HG03565 (cell line): ENCODE data around the gene ZFYVE28.

ENCODE experiments used
- ATAC-seq: cut with Tn5 transposase; IDR thresholded peaks from one replicate; pipeline ENCODE4 v1.9.1; 2021; ENCODE audit warnings: mild to moderate bottlenecking, moderate library complexity; ENCODE audit not compliant: unreplicated experiment

ZFYVE28 gene

DNA sequence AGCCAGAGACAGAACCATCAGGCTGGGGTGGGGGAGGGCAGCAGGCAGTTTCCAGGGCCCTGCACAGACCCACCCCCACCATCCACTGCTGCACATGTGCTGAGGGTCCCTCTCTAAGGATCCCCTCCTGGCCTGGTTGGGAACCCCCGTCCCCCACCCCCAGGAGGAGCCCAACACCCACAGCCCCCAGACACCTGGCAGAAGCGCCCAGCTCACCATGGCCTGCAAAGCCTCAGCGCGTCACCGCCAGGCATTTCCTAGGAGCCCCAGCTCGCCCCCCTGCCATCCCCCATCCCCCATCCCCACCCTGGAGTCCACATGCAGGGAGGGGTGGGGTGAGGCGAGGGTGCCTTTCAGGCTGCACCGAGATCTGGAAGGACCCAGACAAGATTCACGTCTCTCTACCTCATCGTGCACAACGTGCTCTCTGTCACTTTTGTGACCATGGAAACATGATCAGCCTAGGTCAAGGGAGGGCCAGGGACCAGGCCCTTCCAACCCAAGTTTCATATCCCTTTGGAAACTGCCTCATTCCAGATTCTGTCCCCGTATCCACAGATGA lies 165.8 kb downstream of the ZFYVE28 start:
- no peak for ATAC-seq

DNA sequence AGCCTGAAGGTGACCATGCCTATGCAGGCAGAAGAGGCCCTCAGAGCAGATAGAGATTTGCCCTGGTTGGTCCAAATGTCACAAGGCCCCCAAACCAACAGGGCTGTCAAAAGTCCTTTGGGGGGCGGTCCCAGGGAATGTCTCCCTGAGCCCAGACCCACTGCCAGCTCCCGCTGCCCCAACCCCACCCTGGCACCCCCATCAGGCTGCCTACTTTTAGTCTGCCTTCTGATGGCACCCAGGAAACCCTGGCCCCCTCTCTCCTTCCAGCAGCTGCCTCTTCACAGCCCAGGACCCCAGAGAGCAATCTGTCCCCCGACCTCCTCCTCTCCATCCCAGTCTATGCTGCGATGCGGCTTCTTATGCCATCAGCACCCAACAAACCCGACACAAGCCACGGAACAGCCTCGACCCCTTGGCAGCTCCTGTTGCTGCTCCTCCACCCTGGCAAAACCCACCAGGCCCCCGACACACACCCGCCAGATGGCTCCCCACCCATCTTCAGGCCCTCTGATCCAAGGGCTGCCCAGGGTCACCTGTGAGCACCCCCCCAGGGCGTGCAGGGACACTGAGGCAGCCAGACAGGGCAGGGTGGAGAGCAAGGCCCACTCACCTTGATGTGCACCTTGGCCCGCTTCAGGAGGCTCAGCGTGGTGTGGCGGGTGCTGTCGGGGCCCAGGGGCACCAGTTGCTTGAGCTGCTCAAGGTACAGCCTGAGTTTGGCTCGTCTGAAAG lies 166.5 kb downstream of the ZFYVE28 start:
- no peak for ATAC-seq

DNA sequence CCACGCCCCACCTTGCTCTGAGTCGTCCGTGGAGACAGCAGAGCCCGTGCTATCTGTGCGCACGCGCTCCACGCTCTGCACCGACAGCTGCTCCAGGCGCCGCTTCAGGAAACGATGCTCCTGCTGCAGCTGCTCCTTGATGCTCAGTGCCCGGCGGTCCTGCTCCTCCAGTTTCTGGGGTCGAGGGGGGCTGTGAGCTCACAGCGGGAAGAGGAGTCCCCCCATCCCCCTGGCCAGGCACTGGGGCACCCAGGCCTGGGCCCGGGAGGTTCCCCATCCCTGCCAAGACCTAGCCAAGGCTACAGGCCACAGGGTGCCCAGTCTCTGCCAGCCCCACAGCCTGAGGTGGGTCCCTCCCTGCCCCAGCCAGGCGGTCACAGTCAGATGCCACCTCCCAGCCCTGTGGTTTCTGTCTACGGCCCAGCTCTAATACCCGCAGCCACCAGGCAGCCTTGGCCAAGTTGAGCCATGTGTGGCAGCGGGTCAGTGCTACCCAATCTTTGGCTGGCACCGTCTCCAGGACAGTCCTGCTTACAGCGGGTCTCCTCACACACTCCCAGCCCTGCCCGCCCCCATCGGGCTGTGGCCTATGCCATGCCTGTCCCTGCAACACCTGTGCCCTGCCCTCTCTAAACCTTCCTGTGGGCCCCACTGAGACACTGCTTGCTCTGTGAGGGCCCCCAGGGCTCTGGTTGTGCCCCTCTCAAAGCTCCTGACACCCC lies 167.2 kb downstream of the ZFYVE28 start:
- ATAC-seq, result no peak

DNA sequence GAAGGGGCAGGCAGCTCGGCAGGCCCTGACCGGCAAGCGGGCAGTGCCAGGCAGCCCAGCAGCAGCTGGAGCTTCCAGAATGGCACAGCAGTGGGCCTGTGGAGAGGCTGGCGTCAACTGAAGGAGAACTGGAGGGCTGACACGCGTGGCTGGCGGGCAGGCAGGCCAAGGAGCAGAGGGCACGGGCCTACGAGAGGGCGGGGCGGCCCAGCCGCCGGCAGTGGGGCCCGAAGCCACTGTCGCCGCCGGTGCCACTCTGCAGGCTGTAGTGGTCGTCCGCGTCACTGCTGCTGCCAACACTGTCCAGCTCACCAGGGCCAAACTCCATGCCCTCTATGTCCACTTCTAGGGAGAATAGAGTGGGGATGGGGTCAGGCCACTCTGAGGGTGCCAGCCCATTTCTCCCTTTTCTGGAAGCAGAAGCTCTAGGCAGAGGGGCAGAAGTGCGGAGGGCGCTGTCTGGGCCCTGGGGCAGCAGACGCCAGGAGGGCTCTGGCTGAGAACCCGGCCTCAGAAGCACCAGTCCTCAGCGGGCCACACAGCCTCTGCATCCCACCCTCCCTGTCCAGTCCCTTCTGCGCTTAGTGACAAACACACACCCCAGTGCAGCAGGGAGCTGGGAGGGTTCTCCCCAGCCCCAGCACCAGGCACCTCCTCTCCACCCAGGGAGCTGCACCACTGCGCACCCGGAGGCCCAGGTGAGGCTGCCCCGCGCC lies 167.9 kb downstream of the ZFYVE28 start:
- no peak for ATAC-seq

DNA sequence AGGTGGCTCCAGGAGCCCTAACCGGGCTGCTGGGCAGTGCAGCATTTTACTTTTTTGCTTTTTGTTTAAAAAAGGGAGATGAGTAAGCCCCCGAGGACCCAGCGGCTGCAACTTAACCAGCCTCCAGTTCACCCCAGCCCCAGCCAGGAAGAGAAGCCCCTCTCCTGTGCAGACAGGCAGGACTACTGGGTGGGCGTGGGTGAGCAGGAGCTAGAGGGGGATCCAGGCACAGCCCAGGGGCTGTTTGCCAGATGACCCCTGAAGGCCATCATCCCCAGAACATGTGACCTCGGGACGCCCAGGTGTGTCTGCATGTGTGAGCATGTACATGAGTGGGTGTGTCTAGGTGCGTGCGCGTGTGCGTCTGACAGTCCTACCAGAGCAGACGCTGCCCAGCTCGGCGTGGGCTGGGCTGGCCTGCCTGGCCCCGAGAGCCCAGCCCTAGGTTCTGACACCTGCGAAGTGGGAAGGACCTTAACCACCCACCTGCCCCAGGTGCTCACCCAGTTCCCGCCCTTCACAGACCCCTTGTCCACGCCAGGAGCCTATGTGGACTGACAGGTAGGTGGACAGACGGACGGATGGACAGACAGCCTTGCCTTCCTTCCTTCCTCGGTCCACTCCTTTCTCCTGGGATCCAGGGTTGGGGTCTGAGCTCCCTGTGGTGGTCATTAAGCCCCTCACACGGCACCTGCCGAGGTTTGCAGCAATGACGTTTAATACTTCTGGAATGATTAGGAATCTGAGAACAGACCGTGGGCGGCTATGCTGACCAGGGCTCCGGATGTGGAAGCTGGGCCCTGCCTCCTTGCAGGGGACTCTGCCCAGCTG lies 168.7 kb downstream of the ZFYVE28 start:
- no peak for ATAC-seq

DNA sequence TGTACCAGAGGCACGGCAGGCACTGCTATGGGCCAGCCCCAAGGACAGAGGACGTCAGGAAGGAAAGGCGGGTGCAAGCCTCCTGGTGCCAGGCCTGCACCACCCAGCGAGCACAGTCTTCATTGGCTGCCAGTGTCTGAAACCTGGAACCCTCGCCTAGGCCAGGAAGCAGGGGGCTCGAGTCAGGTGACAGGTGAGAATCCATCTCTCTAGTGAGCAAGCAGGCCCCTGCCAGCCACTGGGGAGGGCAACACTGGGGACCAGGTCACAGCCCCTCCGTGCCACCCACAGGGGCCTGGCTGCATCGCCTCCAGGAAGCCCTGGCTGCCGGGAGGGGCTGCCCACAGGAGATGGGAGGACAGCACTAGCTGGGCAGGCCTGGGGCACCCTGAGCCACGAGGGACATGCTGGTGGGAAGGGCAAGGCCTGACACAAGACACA lies 169.6 kb downstream of the ZFYVE28 start:
- no peak for ATAC-seq

DNA sequence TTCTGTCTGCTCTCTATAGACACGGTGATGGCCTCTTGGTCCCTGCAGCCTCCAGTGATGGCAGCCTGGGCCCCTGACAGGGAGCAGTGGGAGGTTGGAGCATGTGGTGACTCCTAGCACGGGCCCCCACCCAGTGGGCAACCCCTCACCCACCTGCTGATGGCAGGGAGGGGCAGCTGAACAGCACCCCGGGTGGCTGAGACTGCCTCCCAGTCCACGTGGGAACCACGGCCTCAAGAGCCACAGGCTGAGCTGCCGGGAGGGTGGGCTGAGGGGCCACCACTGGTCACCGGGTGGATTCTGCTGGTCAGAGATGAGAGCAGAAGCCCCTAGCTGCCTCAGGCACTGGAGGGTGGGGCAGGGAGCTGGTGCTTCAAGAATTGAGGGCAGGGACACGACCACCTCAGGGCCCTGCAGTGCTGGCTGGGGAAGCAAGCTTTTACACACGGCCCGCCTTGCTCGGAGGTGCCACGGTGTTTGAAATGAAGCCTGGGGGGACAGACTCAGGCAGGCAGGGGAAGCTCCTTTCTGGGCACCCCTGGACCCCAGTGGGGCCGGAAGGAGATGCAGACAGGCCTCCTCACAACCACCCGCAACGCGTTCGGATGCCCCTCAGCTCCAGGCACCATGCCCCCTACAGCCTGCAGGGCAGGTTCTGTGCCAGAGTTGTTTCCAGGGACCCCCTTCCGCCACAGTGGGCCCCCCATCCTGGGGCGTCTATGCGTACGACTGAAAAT lies 170.2 kb downstream of the ZFYVE28 start:
- no peak for ATAC-seq

DNA sequence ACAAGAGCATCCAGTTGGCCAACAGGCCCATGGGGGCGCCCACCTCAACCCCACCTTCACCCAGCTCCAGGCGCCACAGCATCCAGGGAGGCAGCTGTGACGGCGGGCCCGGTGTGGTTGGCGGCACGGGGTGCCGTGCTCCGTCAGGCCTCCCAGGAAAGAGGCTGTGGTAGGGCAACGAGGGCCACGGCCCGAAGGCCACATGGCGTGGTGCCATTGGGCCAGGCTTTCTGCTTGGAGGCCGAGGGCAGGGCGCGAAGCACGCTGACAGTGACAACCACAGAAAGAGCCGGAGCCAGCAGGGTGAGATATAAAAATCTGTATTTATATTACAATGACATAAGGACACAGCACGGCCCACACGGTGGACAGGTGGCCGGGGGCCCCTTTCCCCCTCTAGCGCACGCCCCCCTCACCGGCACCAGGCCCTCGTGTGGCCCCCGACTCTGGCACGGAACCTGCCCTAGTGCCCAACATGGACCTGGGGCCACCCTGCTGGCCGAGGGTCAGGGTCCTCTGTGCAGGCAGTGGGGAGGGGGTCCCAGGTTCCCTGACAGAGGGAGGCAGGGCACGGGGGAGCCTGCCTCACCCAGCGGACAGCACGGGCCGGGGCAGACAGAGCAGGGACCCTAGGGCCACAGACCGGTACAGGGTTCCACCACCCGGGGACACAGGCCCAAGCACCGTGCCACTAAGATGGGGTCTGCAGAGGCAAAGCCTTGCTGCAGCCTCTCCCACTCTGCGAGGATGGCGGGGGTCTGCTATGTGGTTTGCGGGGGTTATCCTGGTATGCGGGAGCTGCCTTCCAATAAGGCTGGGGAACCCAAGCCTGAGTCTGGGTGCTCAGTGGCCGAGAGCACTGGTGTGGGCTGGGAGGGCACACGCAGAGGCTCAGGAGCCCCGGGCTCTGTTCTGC lies 171.1 kb downstream of the ZFYVE28 start:
- ATAC-seq, result no peak

DNA sequence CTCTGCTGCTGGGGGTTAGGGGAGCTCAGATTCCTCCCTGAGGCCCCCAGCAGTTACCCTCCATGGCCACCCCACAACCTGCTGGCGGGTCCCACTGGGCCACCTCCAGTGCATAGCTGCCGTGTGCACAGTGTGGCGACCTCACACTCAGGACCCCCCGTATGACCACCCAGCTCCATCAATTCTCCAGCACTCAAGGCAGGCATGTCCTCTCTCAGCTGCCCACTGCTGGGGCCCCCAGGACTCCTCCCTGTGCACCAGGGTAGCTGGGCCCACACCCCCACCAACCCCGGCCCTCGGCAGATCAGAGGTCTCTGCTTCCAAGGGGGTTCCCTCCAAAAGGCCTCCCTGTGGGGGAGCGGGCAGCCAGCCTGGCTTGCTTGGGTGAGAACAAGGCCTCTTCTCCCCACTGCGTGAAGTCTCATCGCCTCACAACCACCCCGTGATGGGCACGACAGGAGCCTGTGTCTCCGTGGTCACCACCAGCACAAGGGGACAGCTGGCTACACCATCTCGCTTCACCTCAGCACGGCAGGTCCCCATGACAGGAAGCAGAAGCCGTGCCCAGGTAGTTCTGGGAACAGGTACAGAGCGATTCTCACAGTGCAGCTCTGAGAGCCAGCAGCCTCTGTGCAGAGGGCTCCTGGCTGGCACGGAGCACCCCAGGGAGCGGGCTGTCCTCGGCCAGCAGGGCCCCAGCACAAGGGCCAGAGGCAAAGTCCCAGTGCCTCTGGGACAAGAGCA lies 171.9 kb downstream of the ZFYVE28 start:
- ATAC-seq, result no peak

DNA sequence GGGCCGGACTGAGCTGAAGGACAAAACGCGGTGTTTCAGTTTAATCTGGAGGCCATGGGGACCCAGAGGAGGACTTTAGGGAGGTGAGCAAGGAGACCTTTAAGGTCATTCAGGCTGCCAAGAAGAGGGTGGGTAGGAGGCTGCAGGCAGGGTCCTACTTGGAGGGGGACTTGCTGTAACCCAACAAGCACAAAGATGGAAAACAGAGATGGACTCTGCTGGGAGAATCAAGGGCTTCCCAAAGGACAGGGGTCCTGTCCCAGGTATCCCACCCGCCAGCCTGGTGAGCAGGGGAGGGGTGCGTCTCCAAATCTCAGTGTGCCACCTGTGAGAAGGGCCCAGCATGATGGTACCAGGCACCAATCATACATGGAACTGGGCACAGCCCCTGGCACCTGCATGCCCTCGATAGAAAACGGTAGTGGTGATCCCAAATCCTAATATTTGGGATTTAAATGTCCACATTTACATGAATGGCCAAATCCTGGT lies 172.6 kb downstream of the ZFYVE28 start:
- ATAC-seq, result no peak

DNA sequence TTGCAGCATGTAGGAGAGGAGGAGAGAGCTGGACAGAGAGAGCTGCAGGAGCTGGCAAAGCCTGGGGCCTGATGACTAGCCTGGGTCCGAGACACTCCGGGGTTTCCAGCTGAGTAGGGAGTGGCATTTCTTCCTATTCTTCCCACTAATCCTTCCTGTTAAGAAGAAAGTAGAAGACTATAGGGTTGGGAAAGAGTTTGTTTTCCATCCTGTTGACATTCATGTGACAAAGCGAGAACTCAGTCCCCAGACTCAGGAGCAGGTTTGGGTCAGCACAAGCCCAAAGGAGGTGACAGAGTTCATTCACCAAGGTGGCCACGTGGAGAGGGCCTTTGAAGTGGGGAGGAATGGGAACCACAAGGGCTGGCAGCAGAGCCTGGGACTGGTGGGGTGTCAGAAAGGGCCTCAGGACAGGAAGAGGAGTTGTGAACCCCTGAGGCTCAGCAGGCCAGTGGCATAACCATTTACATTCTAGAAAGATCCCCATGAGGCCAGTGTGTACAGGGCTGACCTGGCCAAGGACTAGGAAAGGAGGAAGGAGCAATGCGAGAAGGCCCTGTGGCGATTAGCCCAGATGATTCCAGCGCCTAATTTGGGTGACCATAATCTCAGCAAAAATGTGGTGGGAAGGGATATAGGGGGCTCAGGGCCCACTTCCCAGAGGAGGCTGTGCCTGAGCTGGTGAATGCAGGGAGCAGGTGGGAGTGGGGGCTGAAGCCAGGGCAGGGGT lies 173.2 kb downstream of the ZFYVE28 start:
- no peak for ATAC-seq

DNA sequence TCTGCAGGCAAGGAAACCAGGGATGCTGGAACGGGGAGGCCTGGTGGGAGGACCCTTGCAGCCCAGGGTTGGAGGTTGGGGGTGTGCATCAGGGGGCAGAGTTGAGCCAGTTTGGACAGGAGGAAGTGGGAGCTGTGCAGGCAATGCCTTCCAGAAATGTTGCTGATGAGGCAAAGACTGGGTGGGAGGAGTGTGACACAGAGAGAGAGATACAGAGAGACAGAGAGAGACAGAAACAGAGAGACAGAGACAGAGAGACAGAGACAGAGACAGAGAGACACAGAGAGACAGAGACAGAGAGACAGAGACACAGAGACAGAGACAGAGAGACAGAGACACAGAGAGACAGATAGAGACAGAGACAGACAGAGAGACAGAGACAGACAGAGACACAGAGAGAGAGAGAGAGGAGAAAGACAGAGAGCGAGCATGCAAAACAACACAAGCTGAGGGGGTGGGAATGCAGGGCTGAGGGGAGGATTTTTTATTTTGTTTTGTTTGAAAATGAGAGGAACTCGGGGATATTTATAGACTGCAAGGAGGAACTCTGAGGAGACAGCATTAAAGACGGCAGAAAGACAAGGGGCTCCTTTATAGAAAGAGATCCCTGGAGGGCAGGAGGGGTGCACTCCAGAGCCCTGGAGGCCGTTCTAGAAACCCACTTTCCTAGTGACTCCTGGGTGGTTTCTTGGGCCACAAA lies 174.6 kb downstream of the ZFYVE28 start:
- ATAC-seq, result no peak

DNA sequence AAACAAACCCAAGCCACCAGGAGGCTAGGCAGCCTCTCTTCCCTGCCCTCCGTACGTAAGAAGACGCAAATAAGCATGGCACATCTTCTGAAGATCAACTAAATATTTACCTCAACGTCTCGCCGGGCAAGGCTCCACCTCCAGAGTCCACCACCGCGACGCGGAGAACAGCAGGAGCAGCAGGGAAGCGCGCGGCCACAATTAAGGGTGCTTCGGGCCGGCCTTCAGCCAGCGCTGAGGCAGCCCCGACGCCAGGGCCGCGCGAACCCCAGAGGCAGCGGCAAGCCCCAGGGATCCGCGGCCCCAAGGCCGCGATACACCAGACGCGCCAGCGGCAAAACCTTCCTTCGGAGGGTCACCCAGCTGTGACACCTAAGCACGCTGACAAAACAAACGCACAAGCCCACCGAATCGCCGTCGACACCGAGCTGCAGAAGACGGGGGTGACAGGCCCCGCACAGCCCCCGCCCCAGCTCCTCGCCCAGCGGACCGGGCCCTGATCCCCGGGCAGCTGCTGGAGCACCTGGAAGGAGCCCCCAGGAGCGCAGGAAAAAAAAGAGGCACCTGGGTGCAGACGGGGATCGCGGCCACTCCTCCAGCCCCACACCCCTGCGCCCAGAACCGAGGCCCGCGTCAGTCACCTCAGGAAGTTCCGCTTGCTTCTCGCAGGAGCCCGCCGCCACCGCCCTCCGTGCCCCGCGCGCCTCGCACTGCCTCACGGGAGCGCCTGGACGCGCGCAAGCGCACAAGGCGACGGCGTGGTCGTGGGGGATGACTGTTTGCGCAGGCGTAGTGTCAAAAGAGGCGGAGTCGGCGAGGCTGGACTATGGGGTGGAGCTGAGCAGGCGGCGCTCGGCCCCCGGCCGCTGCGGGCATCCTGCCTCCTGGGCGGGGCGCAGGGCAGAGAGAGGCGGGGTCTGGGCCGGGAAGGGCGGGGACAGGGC lies 176.8 kb downstream of the ZFYVE28 start, which contains the start of the genes HAUS3 and POLN:
Gene HAUS3, minus strand, starts transcription at position 712 of the 944 bp plus-strand sequence. CDS start 1,175 bp downstream, outside the sequence.
Gene POLN, minus strand, starts transcription at position 712 of the 944 bp plus-strand sequence. CDS start 12,890 bp downstream, outside the sequence.
- peak; percentile 84 for ATAC-seq

DNA sequence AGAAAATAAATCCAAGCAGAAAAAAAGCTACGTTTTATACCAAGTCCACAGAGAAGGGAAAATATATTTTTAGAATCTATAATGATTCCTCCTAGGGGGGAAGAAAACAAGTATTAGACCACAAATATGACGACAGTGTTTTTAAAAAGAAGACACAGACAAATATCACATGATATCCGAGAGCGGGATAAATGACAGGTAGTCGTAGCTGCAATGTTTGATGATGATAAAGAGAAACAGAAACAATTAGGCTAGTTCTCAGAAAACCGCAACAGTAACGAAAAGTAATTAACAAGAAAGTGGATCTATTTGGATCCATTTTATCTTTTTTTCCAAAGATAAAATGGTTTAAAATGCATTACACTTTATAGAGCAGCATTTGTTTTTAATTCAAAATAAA lies 177.4 kb downstream of the ZFYVE28 start:
- ATAC-seq, result no peak

DNA sequence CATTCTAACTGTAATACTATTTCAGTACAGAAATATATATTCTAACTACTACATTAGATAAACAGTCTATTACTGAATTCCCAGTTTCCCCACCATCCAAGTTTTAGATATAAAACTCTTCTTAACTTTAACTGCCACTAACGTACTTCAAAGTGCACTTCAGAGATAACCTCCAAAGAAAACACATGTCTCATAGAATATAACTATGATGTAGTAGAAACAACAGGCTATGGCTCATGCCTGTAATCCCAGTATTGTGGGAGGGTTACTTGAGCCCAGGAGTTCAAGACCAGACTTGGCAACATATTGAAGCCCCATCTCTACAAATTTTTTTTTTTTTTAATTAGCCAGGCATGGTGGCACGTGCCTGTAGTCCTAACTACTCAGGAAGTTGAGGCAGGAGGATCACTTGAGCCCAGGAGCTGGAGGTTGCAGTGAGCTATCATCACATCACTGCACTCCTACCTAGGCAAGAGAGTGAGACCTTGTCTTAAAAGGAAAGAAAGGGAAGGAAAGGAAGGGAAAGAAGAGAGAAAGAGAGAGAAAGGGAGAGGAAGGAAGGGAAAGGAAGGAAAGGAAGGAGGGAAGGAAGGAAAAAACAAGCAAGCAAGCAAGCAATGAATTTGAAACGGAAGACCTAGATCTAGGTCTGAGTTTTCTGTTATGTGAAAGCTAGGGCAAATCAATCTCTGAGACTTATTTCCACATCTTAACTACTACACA lies 181.3 kb downstream of the ZFYVE28 start:
- no peak for ATAC-seq
